Panc1 (cell line): Measurements from ENCODE around the gene MAD1L1.

Experiments
- POLR2AphosphoS5 ChIP-seq: IDR thresholded peaks from 2 replicates; pipeline ENCODE4 v1.6.1; 2012; ENCODE audit warnings: mild to moderate bottlenecking, low read depth, low read length, moderate library complexity
- SIN3A ChIP-seq: IDR thresholded peaks from 2 replicates; pipeline ENCODE4 v1.6.1; 2012; ENCODE audit warnings: low read depth, mild to moderate bottlenecking, low read length, moderate library complexity, borderline replicate concordance; ENCODE audit not compliant: insufficient read depth
- TCF7L2 ChIP-seq: IDR thresholded peaks from 2 replicates; pipeline ENCODE4 v1.6.1; 2011; ENCODE audit warnings: mild to moderate bottlenecking, low read depth, low read length, inconsistent platforms
- TF ChIP-seq, protein P1 (sequence below): fragments of 450-650 bp; IDR thresholded peaks from 2 replicates; pipeline ENCODE4 v1.5.1; 2017; ENCODE audit warnings: mild to moderate bottlenecking
- TF ChIP-seq, protein P2 (sequence below), 2 experiments: IDR thresholded peaks; 2 replicates each; pipeline ENCODE4 v1.6.1; 2011 to 2012; ENCODE audit warnings: low read depth in 2 of 2, control low read depth in 1 of 2, low read length in 1 of 2, mild to moderate bottlenecking in 1 of 2, moderate library complexity in 1 of 2; ENCODE audit not compliant: insufficient read depth in 1 of 2

DNA sequence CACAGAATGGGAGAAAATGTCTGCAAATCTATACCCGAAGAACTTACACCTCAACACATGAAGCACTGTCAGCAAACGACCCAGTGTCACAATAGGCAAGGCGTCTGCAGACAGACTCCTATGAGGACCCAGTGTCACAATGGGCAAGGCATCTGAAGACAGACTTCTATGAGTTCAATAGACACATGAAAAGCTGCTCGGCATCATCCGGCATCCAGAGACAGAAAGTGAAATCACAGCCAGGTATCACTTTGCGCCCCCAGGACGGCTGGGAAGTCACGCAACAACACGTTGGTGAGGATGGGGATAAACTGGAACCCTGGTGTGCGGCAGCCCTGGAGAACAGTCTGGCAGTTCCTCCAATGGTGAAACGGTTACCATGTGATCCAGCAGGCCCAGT is 289.4 kb downstream of the MAD1L1 start:
- TF ChIP-seq POLR2AphosphoS5 (no peak), TCF7L2 (no peak), SIN3A (no peak)
- TF ChIP-seq, protein P1, sequence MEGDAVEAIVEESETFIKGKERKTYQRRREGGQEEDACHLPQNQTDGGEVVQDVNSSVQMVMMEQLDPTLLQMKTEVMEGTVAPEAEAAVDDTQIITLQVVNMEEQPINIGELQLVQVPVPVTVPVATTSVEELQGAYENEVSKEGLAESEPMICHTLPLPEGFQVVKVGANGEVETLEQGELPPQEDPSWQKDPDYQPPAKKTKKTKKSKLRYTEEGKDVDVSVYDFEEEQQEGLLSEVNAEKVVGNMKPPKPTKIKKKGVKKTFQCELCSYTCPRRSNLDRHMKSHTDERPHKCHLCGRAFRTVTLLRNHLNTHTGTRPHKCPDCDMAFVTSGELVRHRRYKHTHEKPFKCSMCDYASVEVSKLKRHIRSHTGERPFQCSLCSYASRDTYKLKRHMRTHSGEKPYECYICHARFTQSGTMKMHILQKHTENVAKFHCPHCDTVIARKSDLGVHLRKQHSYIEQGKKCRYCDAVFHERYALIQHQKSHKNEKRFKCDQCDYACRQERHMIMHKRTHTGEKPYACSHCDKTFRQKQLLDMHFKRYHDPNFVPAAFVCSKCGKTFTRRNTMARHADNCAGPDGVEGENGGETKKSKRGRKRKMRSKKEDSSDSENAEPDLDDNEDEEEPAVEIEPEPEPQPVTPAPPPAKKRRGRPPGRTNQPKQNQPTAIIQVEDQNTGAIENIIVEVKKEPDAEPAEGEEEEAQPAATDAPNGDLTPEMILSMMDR = no peak
- TF ChIP-seq, protein P2, sequence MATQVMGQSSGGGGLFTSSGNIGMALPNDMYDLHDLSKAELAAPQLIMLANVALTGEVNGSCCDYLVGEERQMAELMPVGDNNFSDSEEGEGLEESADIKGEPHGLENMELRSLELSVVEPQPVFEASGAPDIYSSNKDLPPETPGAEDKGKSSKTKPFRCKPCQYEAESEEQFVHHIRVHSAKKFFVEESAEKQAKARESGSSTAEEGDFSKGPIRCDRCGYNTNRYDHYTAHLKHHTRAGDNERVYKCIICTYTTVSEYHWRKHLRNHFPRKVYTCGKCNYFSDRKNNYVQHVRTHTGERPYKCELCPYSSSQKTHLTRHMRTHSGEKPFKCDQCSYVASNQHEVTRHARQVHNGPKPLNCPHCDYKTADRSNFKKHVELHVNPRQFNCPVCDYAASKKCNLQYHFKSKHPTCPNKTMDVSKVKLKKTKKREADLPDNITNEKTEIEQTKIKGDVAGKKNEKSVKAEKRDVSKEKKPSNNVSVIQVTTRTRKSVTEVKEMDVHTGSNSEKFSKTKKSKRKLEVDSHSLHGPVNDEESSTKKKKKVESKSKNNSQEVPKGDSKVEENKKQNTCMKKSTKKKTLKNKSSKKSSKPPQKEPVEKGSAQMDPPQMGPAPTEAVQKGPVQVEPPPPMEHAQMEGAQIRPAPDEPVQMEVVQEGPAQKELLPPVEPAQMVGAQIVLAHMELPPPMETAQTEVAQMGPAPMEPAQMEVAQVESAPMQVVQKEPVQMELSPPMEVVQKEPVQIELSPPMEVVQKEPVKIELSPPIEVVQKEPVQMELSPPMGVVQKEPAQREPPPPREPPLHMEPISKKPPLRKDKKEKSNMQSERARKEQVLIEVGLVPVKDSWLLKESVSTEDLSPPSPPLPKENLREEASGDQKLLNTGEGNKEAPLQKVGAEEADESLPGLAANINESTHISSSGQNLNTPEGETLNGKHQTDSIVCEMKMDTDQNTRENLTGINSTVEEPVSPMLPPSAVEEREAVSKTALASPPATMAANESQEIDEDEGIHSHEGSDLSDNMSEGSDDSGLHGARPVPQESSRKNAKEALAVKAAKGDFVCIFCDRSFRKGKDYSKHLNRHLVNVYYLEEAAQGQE (IDR thresholded peaks at IDR 0.05; ENCODE audit: insufficient read depth in 1 of 2, low read depth in 2 of 2, low read length in 1 of 2) = no peak
